ENCODE results near the gene RBM45.
A peak's percentile ranks its signal among the peaks of the same experiment; 100 is the strongest.

RBM45 gene

DNA sequence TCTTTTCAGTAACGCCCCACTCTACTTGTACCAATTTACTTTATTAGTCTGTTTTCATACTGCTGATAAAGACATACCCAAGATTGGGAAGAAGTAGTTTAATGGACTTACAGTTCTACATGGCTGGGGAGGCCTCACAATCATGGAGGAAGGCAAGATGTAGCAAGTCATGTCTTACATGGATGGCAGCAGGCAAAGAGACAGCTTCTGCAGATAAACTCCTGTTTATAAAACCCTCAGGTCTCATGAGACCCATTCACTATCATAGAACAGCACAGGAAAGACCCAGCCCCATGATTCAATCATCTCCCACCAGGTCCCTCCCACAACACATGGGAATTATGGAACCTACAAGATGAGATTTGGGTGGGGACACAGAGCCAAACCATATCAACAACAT, 43.3 kb downstream of the RBM45 start:
- no peak for DNase-seq (ENCODE audit: low spot score)

DNA sequence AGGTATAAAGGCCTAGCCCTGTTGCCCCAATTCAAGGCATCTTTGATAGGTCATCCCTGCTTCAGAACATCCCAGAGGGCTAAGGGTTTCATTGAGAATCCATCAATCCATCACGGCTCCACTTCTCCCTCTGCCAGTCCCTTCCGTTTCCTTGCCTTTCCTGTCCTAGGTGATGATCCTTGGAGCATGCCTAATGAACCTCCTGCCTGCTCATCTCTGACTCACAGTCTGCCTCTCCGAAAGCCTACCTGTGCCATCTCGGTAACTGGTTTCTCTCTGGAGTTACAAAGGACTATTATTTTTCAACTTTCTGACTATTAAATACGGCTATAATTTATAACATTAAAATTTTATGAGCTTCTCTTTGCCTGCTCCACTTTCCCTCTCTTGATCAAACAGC, 45.3 kb downstream of the RBM45 start:
- no peak for DNase-seq (ENCODE audit: low spot score)
- no peak for FAIRE-seq

More for the DNA sequence above, 43.3 kb downstream of the RBM45 start:
- FAIRE-seq = no peak

GRCh38 chr2:178159966-178160365, 47.7 kb downstream of the RBM45 start:
- FAIRE-seq (peak; percentile 12), DNase-seq (ENCODE audit: low spot score) (no peak)

GRCh38 chr2:178160601-178161000, 48.4 kb downstream of the RBM45 start:
- FAIRE-seq (no peak), DNase-seq (ENCODE audit: low spot score) (no peak)

DNA sequence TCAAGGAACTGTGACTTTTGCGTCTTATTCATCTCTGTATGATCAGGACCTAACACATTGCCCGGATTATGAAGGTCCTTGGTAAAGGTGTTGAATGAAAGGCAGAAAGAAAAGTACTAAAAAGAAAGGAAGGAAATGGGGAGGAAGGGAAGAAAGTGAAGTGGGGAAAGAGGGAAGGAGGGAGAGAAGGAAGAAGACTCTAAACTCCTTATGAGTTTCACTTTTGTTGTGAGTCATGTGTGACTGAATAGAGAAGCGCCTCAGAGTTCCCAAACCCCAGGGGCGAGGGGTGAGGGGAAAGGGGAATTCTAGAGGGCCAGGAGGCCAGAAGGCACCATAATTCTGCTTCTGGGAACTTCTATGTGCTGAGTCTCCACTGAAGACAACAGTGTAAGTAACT, 51.2 kb downstream of the RBM45 start:
- no peak for FAIRE-seq
- DNase-seq (ENCODE audit: low spot score) = no peak

- DNase-seq (ENCODE audit: low spot score) (no peak), FAIRE-seq (no peak)
These were observed 51.7 kb downstream of the RBM45 start for GRCh38 chr2:178163911-178164310.

DNA sequence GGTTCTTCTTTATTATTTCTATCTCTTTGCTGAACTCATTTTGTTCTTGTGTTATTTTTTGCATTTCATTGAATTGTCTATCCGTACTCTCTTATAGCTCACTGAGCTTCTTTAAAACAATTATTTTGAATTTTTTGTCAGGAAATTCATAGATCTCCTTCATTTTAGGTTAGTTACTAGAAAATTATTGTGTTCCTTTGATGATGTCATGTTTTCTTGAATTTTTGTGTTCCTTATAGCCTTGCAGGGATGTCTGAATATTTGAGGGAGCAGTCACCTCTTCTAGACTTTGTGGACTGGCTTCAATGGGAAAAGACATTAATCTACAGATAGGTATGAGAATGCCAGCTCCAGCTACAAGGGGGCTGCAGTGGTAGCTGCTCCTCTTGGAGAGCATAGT, 61.4 kb downstream of the RBM45 start:
- FAIRE-seq (no peak), DNase-seq (ENCODE audit: low spot score) (no peak)

DNA sequence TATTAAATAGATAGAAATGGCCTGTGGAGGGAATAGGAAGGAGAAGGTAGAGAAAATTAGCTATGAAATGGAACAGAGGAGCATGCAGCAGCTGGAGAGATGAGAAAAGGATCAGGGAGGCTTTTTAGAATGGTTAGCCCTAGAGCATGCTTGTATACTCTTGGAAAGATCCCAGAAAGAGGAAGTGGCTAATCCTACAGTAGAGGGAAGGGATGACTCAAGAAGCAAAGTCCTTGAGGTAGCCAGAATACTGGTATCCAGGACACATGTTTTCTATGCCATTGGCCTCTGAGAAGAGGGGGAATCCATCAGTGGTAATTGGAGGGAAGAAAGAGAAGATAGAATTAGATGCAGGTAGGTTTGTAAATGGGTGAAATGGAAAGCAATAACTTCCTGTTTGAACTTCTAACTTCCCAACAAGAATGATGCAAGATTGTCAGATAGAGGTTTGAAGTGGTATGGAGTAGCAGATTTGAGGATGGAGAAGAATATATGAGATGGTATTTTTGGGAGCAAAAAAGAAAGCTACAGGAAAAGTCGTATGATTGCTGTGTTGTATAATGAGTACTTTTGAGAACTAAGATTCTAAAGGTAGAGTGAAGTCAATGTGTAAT, 64.9 kb downstream of the RBM45 start:
- no peak for DNase-seq (ENCODE audit: low spot score)
- no peak for FAIRE-seq

Data from RCC 7860 (cell line).